Jurkat, Clone E6-1 (cell line): ENCODE results near the gene NCKIPSD.

Experiments used
- DNase-seq: peaks from one replicate; pipeline ENCODE4 v3.0.0-alpha.2; 2011; ENCODE audit warnings: low read depth, low spot score
- H3K4me3 ChIP-seq: 2 replicates; pipeline ENCODE4 v1.5.1; 2011; ENCODE audit warnings: mild to moderate bottlenecking, low read length, control low read depth, moderate library complexity

NCKIPSD gene

GRCh38 chr3:48700731-48701405, 15.2 kb upstream of the NCKIPSD start:
- DNase-seq, result no peak
- no peak overlapping the region for H3K4me3 ChIP-seq

GRCh38 chr3:48698891-48699290, 13.2 kb upstream of the NCKIPSD start:
- no peak for DNase-seq
- no peak overlapping the region for H3K4me3 ChIP-seq

- H3K4me3 ChIP-seq, result no peak overlapping the region
- DNase-seq, result no peak
These were observed 12.2 kb upstream of the NCKIPSD start for GRCh38 chr3:48697952-48698351.

GRCh38 chr3:48696601-48697000, 10.9 kb upstream of the NCKIPSD start:
- DNase-seq, result no peak
- no peak overlapping the region for H3K4me3 ChIP-seq

- no peak for DNase-seq
- no peak overlapping the region for H3K4me3 ChIP-seq
These were observed 10.4 kb upstream of the NCKIPSD start for GRCh38 chr3:48696156-48696555.

- H3K4me3 ChIP-seq, result no peak overlapping the region
- no peak for DNase-seq
These were observed 9.7 kb upstream of the NCKIPSD start for GRCh38 chr3:48695393-48695753.

GRCh38 chr3:48694610-48695392, 9.1 kb upstream of the NCKIPSD start:
- no peak for DNase-seq
- H3K4me3 ChIP-seq, result no peak overlapping the region

GRCh38 chr3:48693826-48694225, 8.1 kb upstream of the NCKIPSD start:
- H3K4me3 ChIP-seq, result no peak overlapping the region
- DNase-seq, result no peak

GRCh38 chr3:48692551-48692950, 6.8 kb upstream of the NCKIPSD start:
- no peak overlapping the region for H3K4me3 ChIP-seq
- DNase-seq, result no peak

GRCh38 chr3:48690846-48691458, 5.2 kb upstream of the NCKIPSD start:
- DNase-seq, result no peak
- no peak overlapping the region for H3K4me3 ChIP-seq

- no peak overlapping the region for H3K4me3 ChIP-seq
- no peak for DNase-seq
These were observed 3.7 kb upstream of the NCKIPSD start for GRCh38 chr3:48689384-48689783.

GRCh38 chr3:48688737-48689075, 3.0 kb upstream of the NCKIPSD start:
- H3K4me3 ChIP-seq, result no peak overlapping the region
- DNase-seq, result no peak

GRCh38 chr3:48688032-48688736, 2.5 kb upstream of the NCKIPSD start:
- DNase-seq, result no peak
- no peak overlapping the region for H3K4me3 ChIP-seq

- DNase-seq, result no peak
- no peak overlapping the region for H3K4me3 ChIP-seq
These were observed 1.5 kb upstream of the NCKIPSD start for GRCh38 chr3:48687220-48687678.

GRCh38 chr3:48686538-48687219, 964 bp upstream of the NCKIPSD start:
- DNase-seq, result no peak
- no peak overlapping the region for H3K4me3 ChIP-seq

- DNase-seq, result no peak
These were observed 467 bp downstream of the NCKIPSD start for GRCh38 chr3:48685293-48685602.

GRCh38 chr3:48684480-48685143, 1.1 kb downstream of the NCKIPSD start:
- H3K4me3 ChIP-seq, result peak overlapping the region; percentile 86
- no peak for DNase-seq

More at GRCh38 chr3:48685293-48685602, 467 bp downstream of the NCKIPSD start:
- H3K4me3 ChIP-seq, result peak overlapping the region; percentile 86

- no peak overlapping the region for H3K4me3 ChIP-seq
- no peak for DNase-seq
These were observed 1.7 kb downstream of the NCKIPSD start for GRCh38 chr3:48684054-48684349.

- H3K4me3 ChIP-seq, result no peak overlapping the region
- DNase-seq, result no peak
These were observed 2.9 kb downstream of the NCKIPSD start for GRCh38 chr3:48682786-48683185.
